ENCODE results near the gene ATP5PO.

ATP5PO gene

GRCh38 chr21:33854604-33855003 is 61.0 kb downstream of the ATP5PO start:
- no peak for TF ChIP-seq CTCF (conservative IDR thresholded peaks at IDR 0.05; ENCODE audit: low read depth)
- DNase-seq (ENCODE audit: low spot score), result peak; percentile 71
- POLR2A ChIA-PET (ENCODE audit: low non-redundant PET), result interaction anchor here (0.6 kb wide), 1 partner anchor 169 kb away, joined by 3 read pairs; no protein-coding TSS in a partner anchor
- H3K27ac ChIP-seq, result peak overlapping the region; percentile 71
- CTCF ChIA-PET, result interaction anchor here (0.6 kb wide), 1 partner anchor 210 kb away, joined by 3 read pairs; no protein-coding TSS in a partner anchor

All from RWPE1 (cell line).